ENCODE results near the gene RPAIN. TPM values are rescaled to one million over a fixed set of nuclear protein-coding genes. Genes with fewer than 3 reads are reported as not detected.

The RPAIN gene, protein sequence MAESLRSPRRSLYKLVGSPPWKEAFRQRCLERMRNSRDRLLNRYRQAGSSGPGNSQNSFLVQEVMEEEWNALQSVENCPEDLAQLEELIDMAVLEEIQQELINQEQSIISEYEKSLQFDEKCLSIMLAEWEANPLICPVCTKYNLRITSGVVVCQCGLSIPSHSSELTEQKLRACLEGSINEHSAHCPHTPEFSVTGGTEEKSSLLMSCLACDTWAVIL
- polyA plus RNA-seq (ENCODE audit: insufficient read length in 3 of 3): 10 to 100 TPM; 64.0 to 86.9 (median 64.2) TPM
- long read RNA-seq, donor 1, transcript RPAIN-203 (7 exons, 1,535 nt): minor isoform, 12 of 270 reads
- long read RNA-seq, donor 1, transcript RPAIN-205 (4 exons, 1,057 nt): major isoform, 16 of 270 reads
- long read RNA-seq, donor 1, partial matches to known transcripts: 81 of 270 reads
- long read RNA-seq, donor 1, other reads (novel, unspliced or antisense): 150 of 270 reads
- long read RNA-seq, donor 2, transcript RPAIN-205 (4 exons, 1,057 nt): major isoform, 14 of 54 reads
- long read RNA-seq, donor 2, transcript RPAIN-202 (6 exons, 1,394 nt): minor isoform, 7 of 54 reads
- long read RNA-seq, donor 2, partial matches to known transcripts: 21 of 54 reads
- long read RNA-seq, donor 2, other reads (novel, unspliced or antisense): 0 of 54 reads
- long read RNA-seq, donor 3, transcript RPAIN-202 (6 exons, 1,394 nt): minor isoform, 7 of 392 reads
- long read RNA-seq, donor 3, transcript RPAIN-205 (4 exons, 1,057 nt): major isoform, 26 of 392 reads
- long read RNA-seq, donor 3, transcript RPAIN-201 (5 exons, 815 nt): minor isoform, 7 of 392 reads
- long read RNA-seq, donor 3, transcript RPAIN-203 (7 exons, 1,535 nt): minor isoform, 12 of 392 reads
- long read RNA-seq, donor 3, partial matches to known transcripts: 131 of 392 reads
- long read RNA-seq, donor 3, other reads (novel, unspliced or antisense): 195 of 392 reads
- long read RNA-seq, donor 4, transcript RPAIN-203 (7 exons, 1,535 nt): minor isoform, 10 of 38 reads
- long read RNA-seq, donor 4, transcript RPAIN-205 (4 exons, 1,057 nt): major isoform, 12 of 38 reads
- long read RNA-seq, donor 4, transcript RPAIN-211 (3 exons, 597 nt): minor isoform, 5 of 38 reads
- long read RNA-seq, donor 4, partial matches to known transcripts: 0 of 38 reads
- long read RNA-seq, donor 4, other reads (novel, unspliced or antisense): 0 of 38 reads
- long read RNA-seq, donor 5: 0 reads
- long read RNA-seq, donor 6, transcript RPAIN-201 (5 exons, 815 nt): minor isoform, 6 of 68 reads
- long read RNA-seq, donor 6, transcript RPAIN-211 (3 exons, 597 nt): minor isoform, 8 of 68 reads
- long read RNA-seq, donor 6, transcript RPAIN-205 (4 exons, 1,057 nt): major isoform, 16 of 68 reads
- long read RNA-seq, donor 6, transcript RPAIN-203 (7 exons, 1,535 nt): minor isoform, 11 of 68 reads
- long read RNA-seq, donor 6, partial matches to known transcripts: 13 of 68 reads
- long read RNA-seq, donor 6, other reads (novel, unspliced or antisense): 5 of 68 reads
- long read RNA-seq, donor 7, transcript RPAIN-203 (7 exons, 1,535 nt): minor isoform, 9 of 466 reads
- long read RNA-seq, donor 7, transcript RPAIN-201 (5 exons, 815 nt): minor isoform, 8 of 466 reads
- long read RNA-seq, donor 7, transcript RPAIN-205 (4 exons, 1,057 nt): major isoform, 10 of 466 reads
- long read RNA-seq, donor 7, partial matches to known transcripts: 421 of 466 reads
- long read RNA-seq, donor 7, other reads (novel, unspliced or antisense): 0 of 466 reads
- long read RNA-seq, donor 8: 0 reads
- long read RNA-seq, donor 9, transcript RPAIN-205 (4 exons, 1,057 nt): minor isoform, 15 of 50 reads
- long read RNA-seq, donor 9, transcript RPAIN-203 (7 exons, 1,535 nt): major isoform, 16 of 50 reads
- long read RNA-seq, donor 9, transcript RPAIN-202 (6 exons, 1,394 nt): minor isoform, 6 of 50 reads
- long read RNA-seq, donor 9, partial matches to known transcripts: 0 of 50 reads
- long read RNA-seq, donor 9, other reads (novel, unspliced or antisense): 0 of 50 reads
- long read RNA-seq, donor 10, transcript RPAIN-203 (7 exons, 1,535 nt): minor isoform, 15 of 379 reads
- long read RNA-seq, donor 10, transcript RPAIN-205 (4 exons, 1,057 nt): major isoform, 18 of 379 reads
- long read RNA-seq, donor 10, partial matches to known transcripts: 189 of 379 reads
- long read RNA-seq, donor 10, other reads (novel, unspliced or antisense): 148 of 379 reads
- long read RNA-seq, donor 11, transcript RPAIN-203 (7 exons, 1,535 nt): minor isoform, 6 of 31 reads
- long read RNA-seq, donor 11, transcript RPAIN-205 (4 exons, 1,057 nt): major isoform, 10 of 31 reads
- long read RNA-seq, donor 11, partial matches to known transcripts: 0 of 31 reads
- long read RNA-seq, donor 11, other reads (novel, unspliced or antisense): 0 of 31 reads
- long read RNA-seq, donor 12, transcript RPAIN-205 (4 exons, 1,057 nt): major isoform, 10 of 23 reads
- long read RNA-seq, donor 12, transcript RPAIN-203 (7 exons, 1,535 nt): minor isoform, 6 of 23 reads
- long read RNA-seq, donor 12, partial matches to known transcripts: 0 of 23 reads
- long read RNA-seq, donor 12, other reads (novel, unspliced or antisense): 0 of 23 reads
- long read RNA-seq, donor 13: 0 reads
- long read RNA-seq, donor 14, transcript RPAIN-205 (4 exons, 1,057 nt): major isoform, 10 of 31 reads
- long read RNA-seq, donor 14, transcript RPAIN-203 (7 exons, 1,535 nt): major isoform, 10 of 31 reads
- long read RNA-seq, donor 14, partial matches to known transcripts: 0 of 31 reads
- long read RNA-seq, donor 14, other reads (novel, unspliced or antisense): 0 of 31 reads
- long read RNA-seq, donor 15, transcript RPAIN-205 (4 exons, 1,057 nt): major isoform, 10 of 31 reads
- long read RNA-seq, donor 15, transcript RPAIN-203 (7 exons, 1,535 nt): minor isoform, 9 of 31 reads
- long read RNA-seq, donor 15, partial matches to known transcripts: 0 of 31 reads
- long read RNA-seq, donor 15, other reads (novel, unspliced or antisense): 0 of 31 reads
- long read RNA-seq, donor 16, transcript RPAIN-205 (4 exons, 1,057 nt): major isoform, 45 of 847 reads
- long read RNA-seq, donor 16, transcript RPAIN-203 (7 exons, 1,535 nt): minor isoform, 28 of 847 reads
- long read RNA-seq, donor 16, transcript RPAIN-202 (6 exons, 1,394 nt): minor isoform, 10 of 847 reads
- long read RNA-seq, donor 16, transcript RPAIN-211 (3 exons, 597 nt): minor isoform, 13 of 847 reads
- long read RNA-seq, donor 16, partial matches to known transcripts: 356 of 847 reads
- long read RNA-seq, donor 16, other reads (novel, unspliced or antisense): 374 of 847 reads

DNA sequence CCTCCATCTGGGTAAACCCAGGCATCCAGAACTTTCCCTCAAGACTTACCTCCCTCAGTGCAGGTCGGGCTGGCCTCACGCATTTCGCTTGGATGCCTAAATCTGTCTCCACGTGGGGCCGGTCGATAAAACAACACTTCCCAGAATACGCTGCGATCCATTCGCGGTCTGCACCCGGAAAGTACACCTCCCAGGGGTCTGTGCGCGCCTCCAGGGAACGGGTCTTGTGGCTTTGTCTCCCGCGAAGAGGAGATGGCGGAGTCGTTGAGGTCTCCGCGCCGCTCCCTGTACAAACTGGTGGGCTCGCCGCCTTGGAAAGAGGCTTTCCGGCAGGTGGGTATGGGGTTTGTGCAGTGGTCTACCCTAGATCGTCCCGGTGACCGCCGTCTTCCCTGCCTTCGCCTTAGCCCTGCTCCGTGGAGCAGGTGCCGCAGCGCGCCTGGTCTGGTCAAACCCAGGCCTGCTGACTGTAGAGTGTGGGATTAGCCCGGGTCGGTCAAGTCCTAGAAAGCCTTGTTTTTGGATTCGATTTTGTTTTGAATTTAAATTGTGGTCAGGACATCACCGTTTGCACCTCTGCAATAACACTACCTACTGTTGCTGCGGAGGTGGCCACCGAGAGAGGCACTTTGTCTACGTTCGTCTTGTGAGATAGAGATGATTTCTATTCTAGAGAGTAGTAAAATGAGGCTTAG is at the start of gene RPAIN:
TSS of gene RPAIN (plus strand) at position 224 of the 695 bp plus-strand sequence. CDS start at position 253, 29 bp downstream.
- peak in 9 of 11 donors; percentile 30 to 90 (median 82) for DNase-seq (ENCODE audit: extremely low read depth in 1 of 11, low read depth in 9 of 11, low spot score in 4 of 11)

DNA sequence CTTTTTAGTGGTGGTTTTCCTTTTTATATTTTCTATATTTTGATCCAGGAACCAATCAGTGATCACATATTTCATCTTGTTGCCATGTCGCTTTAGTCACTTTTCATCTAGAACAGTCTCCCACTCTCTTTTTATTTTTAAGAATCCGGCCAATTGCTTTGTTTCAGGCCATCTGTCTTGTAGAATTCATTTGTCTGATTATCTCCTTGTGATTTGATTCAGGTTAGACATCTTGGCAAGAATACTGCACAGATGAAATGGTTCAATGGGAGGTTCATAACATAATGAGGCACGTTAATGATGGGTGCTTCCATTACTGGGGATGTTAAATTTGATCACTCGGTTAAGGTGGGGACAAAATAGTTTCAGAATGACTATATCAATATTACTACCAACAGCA is 49.6 kb upstream of the RPAIN start:
- DNase-seq (ENCODE audit: extremely low read depth in 1 of 11, low read depth in 9 of 11, low spot score in 4 of 11): no peak

DNA sequence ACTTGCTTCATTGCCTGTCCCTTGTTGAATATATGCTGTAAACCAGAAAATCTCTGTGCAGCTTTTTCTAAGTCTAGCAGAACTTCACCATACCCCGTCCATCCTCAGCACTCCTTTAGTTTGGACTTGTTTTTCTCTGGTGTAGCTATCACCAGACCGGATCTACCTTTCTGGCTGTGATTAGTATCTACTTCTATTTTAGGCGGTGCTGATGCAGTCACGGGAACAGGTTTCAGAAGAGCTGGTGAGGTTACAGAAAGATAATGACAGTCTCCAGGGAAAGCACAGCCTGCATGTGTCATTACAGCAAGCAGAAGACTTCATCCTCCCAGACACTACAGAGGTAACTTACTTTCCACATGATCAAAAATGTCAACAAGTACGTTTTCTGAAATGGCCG is 46.9 kb upstream of the RPAIN start:
- no peak for DNase-seq (ENCODE audit: extremely low read depth in 1 of 11, low read depth in 9 of 11, low spot score in 4 of 11)

DNA sequence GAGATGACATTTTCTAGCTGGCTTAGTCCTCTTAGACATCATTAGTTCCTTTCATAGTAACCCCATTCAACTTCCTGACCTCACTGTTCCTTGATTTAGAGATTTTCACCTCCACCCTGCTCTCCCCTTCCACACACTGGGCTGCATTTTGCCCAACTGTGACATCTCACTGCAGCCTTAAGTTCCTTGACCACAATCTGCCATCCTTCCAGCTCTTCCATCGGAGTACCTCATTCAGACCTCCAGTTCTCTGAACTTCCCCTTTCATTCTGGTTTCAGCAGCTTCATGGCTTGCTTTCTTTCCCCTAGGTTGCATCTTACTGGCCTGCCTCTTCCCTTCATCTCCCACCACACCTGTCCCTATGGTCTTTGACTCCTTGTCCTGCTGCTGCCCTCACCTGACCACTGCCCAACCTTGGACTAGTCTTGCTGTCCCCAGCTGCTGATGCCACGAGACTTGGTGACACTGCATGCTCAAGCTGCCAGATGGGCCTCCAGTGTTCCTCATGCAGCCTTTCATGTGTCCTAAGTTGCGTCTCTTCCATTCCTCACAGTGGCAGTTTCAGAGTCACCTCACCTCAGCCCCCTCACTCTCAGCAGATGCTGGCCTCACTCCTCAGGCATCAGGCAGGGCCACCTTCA is 41.3 kb upstream of the RPAIN start:
- no peak for DNase-seq (ENCODE audit: extremely low read depth in 1 of 11, low read depth in 9 of 11, low spot score in 4 of 11)

DNA sequence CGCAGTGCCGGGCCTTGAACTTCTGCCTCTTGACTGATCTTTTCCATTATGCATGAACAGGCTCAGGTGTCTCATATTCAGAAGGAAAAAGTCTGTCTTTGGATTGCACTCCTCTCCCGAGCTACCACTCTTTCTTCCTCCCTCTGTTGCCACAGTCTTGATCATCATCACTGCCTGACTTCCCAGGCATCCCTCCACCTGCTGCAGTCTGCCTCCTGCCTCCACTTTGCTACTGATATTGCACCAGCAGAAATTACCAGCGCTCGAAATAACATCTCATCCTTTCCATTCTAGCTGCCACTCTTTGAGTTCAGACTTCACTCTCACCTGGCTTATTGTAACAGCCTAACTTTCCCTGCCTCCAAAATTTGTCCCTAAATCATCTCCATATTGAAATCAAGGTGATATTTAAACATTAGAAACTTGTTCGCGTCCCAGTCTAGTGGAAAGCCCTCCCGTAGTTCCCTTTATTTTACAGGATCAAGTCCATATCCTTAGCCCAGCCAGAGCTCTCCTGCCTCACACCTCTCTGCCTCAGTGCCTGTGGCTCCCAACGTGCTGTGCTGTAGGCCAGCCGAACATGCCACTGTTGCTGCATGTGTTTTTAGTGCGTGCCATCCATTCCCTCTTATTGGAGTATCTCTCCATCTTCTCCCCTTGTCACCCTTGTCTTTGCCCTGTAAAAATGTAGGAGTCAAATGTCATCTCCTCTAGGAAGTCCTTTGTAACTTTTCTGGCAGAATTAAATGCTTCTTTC is 40.5 kb upstream of the RPAIN start:
- DNase-seq (ENCODE audit: extremely low read depth in 1 of 11, low read depth in 9 of 11, low spot score in 4 of 11): no peak

DNA sequence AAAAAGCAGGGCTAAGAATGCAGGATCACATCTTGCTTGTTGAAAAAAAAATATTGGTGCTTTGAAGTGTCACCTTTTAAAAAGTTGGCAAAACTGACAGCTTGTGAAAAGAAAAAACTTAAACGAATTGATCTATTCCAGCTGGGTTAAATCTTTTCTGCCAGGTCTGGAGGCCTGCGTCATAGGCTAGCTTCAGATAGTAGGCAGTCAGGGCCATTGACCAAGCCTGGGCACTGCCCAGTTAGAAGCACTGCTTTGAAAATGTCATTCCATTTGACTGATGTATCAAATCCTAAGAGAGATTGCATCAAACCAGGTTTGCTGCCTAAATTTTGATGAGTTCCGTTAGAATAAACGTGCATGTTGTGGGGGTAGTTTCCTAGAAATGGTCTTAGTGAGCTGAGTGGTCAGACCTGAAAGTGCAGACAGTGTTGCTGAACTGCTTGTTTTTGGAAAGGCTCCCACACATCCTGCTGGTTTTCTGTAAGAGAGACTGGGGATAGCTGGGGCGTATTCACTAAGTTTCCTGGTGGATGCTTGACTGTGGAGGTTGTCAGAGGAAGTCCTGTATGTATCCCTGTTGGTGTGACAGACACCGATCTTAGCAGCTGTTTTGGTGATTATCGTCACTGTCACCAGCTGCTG is 39.4 kb upstream of the RPAIN start:
- no peak for DNase-seq (ENCODE audit: extremely low read depth in 1 of 11, low read depth in 9 of 11, low spot score in 4 of 11)

DNA sequence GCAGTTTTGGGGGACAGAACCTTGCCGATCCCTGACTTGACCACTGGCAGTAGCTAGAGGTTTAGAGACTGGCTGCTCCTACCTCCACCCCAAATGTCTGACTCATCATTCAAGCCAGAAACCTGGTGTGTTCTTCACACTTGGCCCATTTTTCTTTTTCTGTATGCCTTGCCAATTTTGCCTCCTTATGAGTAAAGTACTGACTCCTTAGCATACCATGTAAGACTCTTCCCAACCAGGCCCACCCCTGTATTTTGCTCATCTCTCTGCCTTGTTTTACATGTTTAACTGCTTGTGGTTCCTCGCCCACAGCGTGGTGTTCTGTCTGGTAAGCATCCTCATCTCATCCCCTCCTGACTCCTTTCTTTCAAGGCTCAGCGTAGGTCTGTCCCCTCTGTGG is 38.4 kb upstream of the RPAIN start:
- no peak for DNase-seq (ENCODE audit: extremely low read depth in 1 of 11, low read depth in 9 of 11, low spot score in 4 of 11)

DNA sequence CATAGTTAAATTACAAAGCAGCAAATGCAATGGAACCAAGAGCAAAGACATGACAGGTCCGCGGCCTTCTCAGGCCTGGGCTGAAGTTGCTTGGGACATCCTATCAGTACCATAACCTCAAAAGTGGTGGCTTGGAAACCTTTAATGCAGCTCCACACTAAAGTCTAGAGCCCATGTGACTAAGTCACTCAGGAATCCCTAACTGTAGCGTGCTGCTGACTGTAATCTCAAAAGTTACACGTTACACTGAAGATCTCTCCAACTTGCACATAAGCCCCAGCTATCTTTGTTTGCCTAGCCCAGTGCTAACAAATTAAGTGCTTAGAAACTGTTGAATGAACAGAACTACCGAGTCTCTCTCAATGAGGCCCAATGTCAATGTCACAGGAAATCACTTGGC is 28.3 kb upstream of the RPAIN start:
- DNase-seq (ENCODE audit: extremely low read depth in 1 of 11, low read depth in 9 of 11, low spot score in 4 of 11): no peak

DNA sequence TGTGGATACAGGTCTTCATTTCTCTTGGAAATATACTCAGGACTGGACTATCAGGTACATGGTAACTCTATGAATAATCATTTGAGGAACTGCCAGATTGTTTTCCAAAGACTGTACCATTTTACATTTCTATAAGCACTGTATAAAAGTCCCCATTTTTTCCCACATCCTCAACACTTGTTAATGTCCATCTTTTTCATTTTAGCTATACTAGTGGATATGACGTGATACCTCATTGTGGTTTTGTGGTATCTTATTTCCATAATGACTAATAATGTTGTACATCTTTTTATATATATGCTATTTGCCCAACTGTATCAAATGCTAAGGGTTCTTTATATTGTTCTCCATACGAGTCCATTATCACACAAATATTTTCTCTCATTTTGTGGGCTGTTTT is 23.4 kb upstream of the RPAIN start:
- no peak for DNase-seq (ENCODE audit: extremely low read depth in 1 of 11, low read depth in 9 of 11, low spot score in 4 of 11)

DNA sequence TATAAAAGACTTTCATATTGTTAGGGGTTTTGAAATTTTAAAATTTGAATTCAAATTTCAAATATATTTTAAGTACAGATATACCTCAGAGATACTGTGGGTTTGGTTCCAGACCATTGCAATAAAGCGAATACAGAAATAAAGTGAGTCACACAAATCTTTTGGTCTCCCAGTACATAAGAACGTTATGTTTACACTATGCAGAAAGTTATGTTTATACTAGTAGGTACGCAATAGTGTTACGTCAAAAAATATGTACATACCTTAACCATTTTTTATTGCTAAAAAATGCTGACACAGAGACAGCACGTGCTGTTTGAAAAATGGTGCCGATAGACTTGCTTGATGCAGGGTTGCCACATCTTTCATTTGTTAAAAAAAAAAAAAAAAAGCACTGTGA is 20.2 kb upstream of the RPAIN start:
- DNase-seq (ENCODE audit: extremely low read depth in 1 of 11, low read depth in 9 of 11, low spot score in 4 of 11): no peak

DNA sequence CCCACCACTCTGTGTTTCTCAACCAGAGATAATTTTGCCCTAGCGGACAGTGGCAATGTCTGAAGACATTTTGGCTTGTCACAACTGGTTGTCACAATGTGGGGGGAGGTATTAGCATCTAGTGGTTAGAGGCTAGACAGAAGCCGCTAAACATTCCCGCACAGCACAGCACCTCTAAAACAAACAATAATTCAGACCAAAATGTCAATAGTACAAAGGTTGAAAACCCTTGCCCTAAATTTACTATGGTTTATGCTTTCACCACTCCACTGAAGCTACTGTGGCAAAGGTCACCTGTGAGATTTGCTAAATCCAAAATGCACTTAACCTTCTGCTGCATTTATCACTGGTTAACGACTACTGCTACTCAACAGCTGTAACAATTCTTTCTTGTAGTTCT is 14.6 kb upstream of the RPAIN start:
- no peak for DNase-seq (ENCODE audit: extremely low read depth in 1 of 11, low read depth in 9 of 11, low spot score in 4 of 11)

DNA sequence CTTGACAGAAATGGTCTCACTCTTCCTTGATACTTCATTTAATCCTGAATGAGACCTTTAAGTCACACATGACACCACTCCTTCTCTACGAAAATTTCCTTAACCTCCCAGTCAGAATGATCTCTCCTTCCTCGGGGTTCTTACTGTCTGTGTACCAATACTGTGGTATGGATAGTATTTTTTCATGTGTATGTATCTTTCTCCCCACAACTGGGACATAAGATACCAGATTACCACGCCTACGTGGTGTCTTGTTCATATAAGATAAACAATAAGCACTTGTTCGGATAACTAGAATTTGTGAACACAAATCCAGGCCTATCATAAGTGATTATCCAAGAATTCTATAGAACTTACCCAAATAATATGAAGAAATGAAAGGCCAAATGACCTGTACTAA is 11.8 kb upstream of the RPAIN start:
- DNase-seq (ENCODE audit: extremely low read depth in 1 of 11, low read depth in 9 of 11, low spot score in 4 of 11): no peak

DNA sequence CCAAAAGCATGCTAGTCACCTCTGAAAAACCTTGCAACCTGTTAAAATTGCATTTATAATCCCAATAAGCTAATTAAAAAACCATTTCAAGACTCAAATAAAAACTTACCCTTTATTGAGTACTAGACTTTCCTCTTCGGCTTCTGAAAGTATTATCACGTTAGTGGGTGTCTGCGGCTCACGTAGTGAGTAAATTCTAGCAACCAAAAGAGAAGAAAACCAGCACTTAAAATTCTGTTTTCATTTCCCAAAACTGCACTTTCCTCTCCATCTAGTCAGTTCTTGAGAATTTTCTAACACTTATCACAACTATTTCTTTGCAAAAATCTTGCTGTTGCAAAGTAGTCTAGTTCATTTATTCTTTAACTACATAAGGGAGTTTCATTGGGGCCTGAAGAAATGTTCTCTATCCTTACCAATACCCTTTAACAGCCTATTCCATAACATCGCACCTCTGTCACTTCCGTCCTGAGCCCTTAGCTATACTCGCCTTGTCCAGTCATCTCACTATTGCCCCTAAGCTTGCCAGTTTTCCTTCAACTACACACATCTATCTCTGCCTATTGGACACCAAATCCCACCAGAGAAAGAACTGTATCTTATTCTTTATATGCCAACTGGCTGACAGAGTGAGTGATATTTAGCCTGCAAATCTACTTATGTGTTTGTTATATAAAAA is 9.2 kb upstream of the RPAIN start:
- DNase-seq (ENCODE audit: extremely low read depth in 1 of 11, low read depth in 9 of 11, low spot score in 4 of 11): no peak
